ENCODE data around the gene IFT74.
A peak's percentile ranks its signal among the peaks of the same experiment; 100 is the strongest.
"Not testable (repeated sequence)": the region's sequence is repeated elsewhere in the genome, so short reads cannot be mapped to it uniquely, and the experiment has no call there.

The IFT74 gene

DNA sequence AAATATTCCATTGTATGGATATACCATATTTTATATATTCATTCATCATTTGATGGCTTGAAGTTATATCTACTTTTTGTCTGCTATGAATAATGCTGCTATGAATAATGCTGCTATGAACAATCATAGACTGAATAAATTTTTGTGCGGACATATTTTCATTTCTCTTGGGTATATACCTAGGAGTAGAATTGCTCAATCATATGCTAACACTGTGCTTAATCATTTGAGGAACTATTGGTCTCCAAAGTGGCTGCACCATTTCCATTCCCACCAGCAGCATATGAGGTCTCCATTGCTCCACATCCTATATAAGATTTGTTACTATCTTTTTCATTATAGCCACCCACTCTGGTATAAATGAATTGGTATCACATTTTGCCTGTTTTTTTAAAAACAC, 134.5 kb downstream of the IFT74 start:
- Histone ChIP-seq H3K36me3 (ENCODE audit: control insufficient read depth in 5 of 5, insufficient read depth in 5 of 5, low read length in 5 of 5) (no peaks in the 10 kb centered on the region), H3K27ac (ENCODE audit: low read depth, low read length) (no peak overlapping the region), H3K4me3 (ENCODE audit: low read depth in 1 of 5, low read length in 5 of 5) (no peak overlapping the region), H3K9me3 (ENCODE audit: control insufficient read depth in 5 of 5, low read length in 5 of 5) (no peaks in the 10 kb centered on the region), H3K4me1 (ENCODE audit: control insufficient read depth in 5 of 5, insufficient read depth in 5 of 5, low read length in 5 of 5) (peaks cover 0 to 2% (median 0%) of the 10 kb centered on the region in 5 donors), H3K9ac (ENCODE audit: low read length in 5 of 5) (no peak overlapping the region), H3K27me3 (ENCODE audit: control insufficient read depth in 5 of 5, insufficient read depth in 4 of 5, low read length in 5 of 5) (no peaks in the 10 kb centered on the region)

DNA sequence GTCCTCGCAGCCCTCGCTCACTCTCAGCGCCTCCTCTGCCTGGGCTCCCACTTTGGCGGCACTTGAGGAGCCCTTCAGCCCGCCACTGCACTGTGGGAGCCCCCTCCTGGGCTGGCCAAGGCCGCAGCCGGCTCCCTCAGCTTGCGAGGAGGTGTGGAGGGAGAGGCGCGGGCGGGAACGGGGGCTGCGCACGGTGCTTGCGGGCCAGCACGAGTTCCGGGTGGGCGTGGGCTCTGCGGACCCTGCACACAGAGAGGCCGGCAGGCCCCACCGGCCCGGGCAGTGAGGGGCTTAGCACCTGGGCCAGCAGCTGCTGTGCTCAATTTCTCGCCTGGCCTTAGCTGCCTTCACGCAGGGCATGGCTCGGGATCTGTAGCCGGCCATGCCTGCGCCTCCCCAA, 136.3 kb downstream of the IFT74 start:
- H3K27me3 ChIP-seq (ENCODE audit: control insufficient read depth in 5 of 5, insufficient read depth in 4 of 5, low read length in 5 of 5); H3K9me3 ChIP-seq (ENCODE audit: control insufficient read depth in 5 of 5, low read length in 5 of 5); H3K4me3 ChIP-seq (ENCODE audit: low read depth in 1 of 5, low read length in 5 of 5); H3K4me1 ChIP-seq (ENCODE audit: control insufficient read depth in 5 of 5, insufficient read depth in 5 of 5, low read length in 5 of 5); H3K27ac ChIP-seq (ENCODE audit: low read depth, low read length); H3K36me3 ChIP-seq (ENCODE audit: control insufficient read depth in 5 of 5, insufficient read depth in 5 of 5, low read length in 5 of 5); H3K9ac ChIP-seq (ENCODE audit: low read length in 5 of 5): not testable (repeated sequence)

DNA sequence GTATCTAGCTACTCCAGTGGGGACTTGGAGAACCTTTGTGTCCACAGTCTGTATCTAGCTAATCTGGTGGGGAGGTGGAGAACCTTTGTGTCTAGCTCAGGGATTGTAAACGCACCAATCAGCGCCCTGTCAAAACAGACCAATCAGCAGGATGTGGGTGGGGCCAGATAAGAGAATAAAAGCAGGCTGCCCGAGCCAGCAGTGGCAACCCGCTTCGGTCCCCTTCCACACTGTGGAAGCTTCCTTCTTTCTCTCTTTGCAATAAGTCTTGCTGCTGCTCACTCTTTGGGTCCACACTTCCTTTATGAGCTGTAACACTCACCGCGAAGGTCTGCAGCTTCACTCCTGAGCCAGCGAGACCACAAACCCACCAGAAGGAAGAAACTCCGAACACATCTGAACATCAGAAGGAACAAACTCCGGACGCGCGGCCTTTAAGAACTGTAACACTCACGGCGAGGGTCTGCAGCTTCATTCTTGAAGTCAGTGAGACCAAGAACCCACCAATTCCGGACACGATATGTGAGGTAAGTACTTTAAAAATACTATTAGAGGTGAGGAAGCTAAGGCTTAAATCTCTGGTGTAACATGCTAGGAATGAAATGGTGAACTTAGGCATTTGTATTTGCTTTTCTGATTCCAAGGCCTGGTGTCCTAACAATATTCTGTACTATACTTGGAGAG, 137.3 kb downstream of the IFT74 start:
- not testable (repeated sequence) for H3K9me3 ChIP-seq (ENCODE audit: control insufficient read depth in 5 of 5, low read length in 5 of 5); H3K4me3 ChIP-seq (ENCODE audit: low read depth in 1 of 5, low read length in 5 of 5); H3K9ac ChIP-seq (ENCODE audit: low read length in 5 of 5); H3K4me1 ChIP-seq (ENCODE audit: control insufficient read depth in 5 of 5, insufficient read depth in 5 of 5, low read length in 5 of 5); H3K27me3 ChIP-seq (ENCODE audit: control insufficient read depth in 5 of 5, insufficient read depth in 4 of 5, low read length in 5 of 5); H3K27ac ChIP-seq (ENCODE audit: low read depth, low read length); H3K36me3 ChIP-seq (ENCODE audit: control insufficient read depth in 5 of 5, insufficient read depth in 5 of 5, low read length in 5 of 5)

DNA sequence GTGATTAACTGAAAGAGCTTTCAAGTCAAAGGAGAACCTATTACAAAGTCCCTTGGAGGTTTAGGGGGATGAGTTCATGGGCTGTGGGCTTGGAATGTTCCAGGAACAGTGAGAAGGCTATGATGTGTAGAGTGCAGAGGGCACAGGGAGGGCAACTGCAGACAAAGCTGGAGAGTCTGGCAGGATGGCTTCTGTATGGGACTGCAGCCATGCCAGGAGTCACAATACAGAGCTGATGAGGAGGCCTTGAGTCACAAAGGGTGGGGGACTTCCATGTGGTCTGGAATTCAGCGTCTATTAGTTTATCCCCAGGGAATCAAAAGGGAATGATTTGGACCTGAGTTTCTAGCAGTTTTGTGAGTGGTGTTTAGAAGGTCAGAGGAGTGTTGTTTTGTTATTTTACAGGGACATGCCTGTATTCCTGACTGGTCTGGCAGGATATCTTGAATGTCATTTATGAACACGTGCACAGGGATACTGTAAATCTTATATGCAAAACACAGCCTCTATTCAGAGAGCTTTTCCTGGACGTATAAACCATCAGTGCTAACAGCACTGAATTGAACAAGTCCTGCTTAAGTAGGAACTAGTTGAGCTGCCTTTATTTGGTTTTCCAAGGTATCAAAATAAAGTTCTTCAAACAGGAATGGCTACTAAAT, 138.6 kb downstream of the IFT74 start:
- no peaks in the 10 kb centered on the region for H3K36me3 ChIP-seq (ENCODE audit: control insufficient read depth in 5 of 5, insufficient read depth in 5 of 5, low read length in 5 of 5)
- no peak overlapping the region for H3K9ac ChIP-seq (ENCODE audit: low read length in 5 of 5)
- H3K4me3 ChIP-seq (ENCODE audit: low read depth in 1 of 5, low read length in 5 of 5), result no peak overlapping the region
- H3K27ac ChIP-seq (ENCODE audit: low read depth, low read length), result no peak overlapping the region
- peaks cover 0 to 2% (median 0%) of the 10 kb centered on the region in 5 donors for H3K4me1 ChIP-seq (ENCODE audit: control insufficient read depth in 5 of 5, insufficient read depth in 5 of 5, low read length in 5 of 5)
- H3K27me3 ChIP-seq (ENCODE audit: control insufficient read depth in 5 of 5, insufficient read depth in 4 of 5, low read length in 5 of 5), result no peaks in the 10 kb centered on the region
- H3K9me3 ChIP-seq (ENCODE audit: control insufficient read depth in 5 of 5, low read length in 5 of 5), result no peaks in the 10 kb centered on the region

DNA sequence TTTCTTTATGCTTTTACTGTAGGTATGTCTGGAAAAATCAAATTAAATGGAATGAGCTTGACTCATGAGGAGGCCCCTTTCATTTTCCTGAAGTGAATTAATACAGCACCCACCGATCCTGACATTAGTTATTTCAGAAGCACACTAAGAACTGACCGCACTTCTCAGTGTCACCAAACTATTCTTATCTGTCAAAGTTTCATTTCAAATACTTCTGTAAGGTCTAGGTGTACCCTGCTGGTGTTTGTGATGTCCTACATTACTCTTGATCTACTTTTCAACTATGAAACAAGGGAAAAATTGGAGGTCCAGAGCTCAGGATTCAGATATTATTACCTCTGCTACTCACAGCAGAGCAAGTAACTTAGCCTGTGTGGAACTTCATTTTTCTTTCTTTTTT, 151.0 kb downstream of the IFT74 start:
- Histone ChIP-seq H3K27ac (ENCODE audit: low read depth, low read length) (no peak overlapping the region), H3K27me3 (ENCODE audit: control insufficient read depth in 5 of 5, insufficient read depth in 4 of 5, low read length in 5 of 5) (no peaks in the 10 kb centered on the region), H3K9me3 (ENCODE audit: control insufficient read depth in 5 of 5, low read length in 5 of 5) (peaks cover 0 to under 1% (median 0%) of the 10 kb centered on the region in 5 donors), H3K36me3 (ENCODE audit: control insufficient read depth in 5 of 5, insufficient read depth in 5 of 5, low read length in 5 of 5) (no peaks in the 10 kb centered on the region), H3K9ac (ENCODE audit: low read length in 5 of 5) (no peak overlapping the region), H3K4me3 (ENCODE audit: low read depth in 1 of 5, low read length in 5 of 5) (no peak overlapping the region), H3K4me1 (ENCODE audit: control insufficient read depth in 5 of 5, insufficient read depth in 5 of 5, low read length in 5 of 5) (peaks cover 0 to 11% (median 7%) of the 10 kb centered on the region in 5 donors)

DNA sequence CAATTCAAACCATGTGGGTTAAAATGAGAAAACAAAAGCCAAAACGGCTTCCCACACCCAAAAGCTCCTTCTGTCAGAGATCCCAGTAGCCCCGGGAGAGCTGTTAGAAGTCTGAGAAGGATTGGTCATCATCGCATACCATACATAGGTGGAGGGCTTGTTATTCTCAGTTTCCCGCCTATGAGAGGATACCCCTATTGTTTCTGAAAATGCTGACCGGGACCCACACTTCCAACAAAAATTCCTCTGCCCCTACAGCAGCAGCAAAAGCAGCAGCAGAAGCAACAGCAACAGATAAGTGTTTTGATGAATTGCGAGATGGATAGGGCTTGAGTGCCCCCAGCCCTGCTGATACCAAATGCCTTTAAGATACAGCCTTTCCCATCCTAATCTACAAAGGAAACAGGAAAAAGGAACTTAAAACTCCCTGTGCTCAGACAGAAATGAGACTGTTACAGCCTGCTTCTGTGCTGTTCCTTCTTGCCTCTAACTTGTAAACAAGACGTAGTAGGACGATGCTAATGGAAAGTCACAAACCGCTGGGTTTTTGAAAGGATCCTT, 152.8 kb downstream of the IFT74 start, which contains the start of gene TEK:
Gene TEK (plus strand): TSS at position 245 of the 561 bp plus-strand sequence. CDS start 366 bp downstream, outside the sequence.
- peak within 1 kb of the TSS; percentile 69 for H3K27ac ChIP-seq (ENCODE audit: low read depth, low read length)

DNA sequence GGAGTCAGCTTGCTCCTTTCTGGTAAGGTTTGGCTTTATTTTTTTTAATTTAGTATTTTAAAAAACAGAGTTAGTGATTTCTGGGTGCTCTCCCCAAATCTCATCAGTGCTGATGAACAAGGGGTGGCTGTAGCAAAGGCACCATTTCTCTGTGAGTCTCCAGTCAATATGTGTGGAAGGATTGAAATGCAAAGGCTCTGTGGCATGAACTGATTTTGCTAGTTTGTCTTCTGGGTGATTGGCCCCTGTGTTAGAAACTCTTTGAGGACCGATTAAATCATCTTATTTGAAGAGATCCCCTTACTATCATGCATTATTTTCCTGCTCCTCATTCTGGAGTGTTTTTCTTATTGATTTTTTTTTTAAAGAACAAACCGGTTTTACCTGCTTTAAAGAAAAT, 153.4 kb downstream of the IFT74 start:
- Histone ChIP-seq H3K4me3 (ENCODE audit: low read depth in 1 of 5, low read length in 5 of 5) (peak overlapping the region; percentile 48 to 78 (median 57)), H3K27ac (ENCODE audit: low read depth, low read length) (peak overlapping the region; percentile 69), H3K9ac (ENCODE audit: low read length in 5 of 5) (peak overlapping the region in 4 of 5 donors; percentile 6 to 91 (median 58)), H3K27me3 (ENCODE audit: control insufficient read depth in 5 of 5, insufficient read depth in 4 of 5, low read length in 5 of 5) (no peaks in the 10 kb centered on the region), H3K9me3 (ENCODE audit: control insufficient read depth in 5 of 5, low read length in 5 of 5) (no peaks in the 10 kb centered on the region), H3K4me1 (ENCODE audit: control insufficient read depth in 5 of 5, insufficient read depth in 5 of 5, low read length in 5 of 5) (peaks cover 0 to 11% (median 7%) of the 10 kb centered on the region in 5 donors), H3K36me3 (ENCODE audit: control insufficient read depth in 5 of 5, insufficient read depth in 5 of 5, low read length in 5 of 5) (no peaks in the 10 kb centered on the region)

More for the DNA sequence above, 152.8 kb downstream of the IFT74 start, which contains the start of gene TEK:
- Histone ChIP-seq H3K36me3 (ENCODE audit: control insufficient read depth in 5 of 5, insufficient read depth in 5 of 5, low read length in 5 of 5) (no peaks in the 10 kb centered on the region), H3K9ac (ENCODE audit: low read length in 5 of 5) (peak within 1 kb of the TSS in 4 of 5 donors; percentile 36 to 91 (median 58)), H3K4me1 (ENCODE audit: control insufficient read depth in 5 of 5, insufficient read depth in 5 of 5, low read length in 5 of 5) (peaks cover 0 to 11% (median 7%) of the 10 kb centered on the region in 5 donors), H3K9me3 (ENCODE audit: control insufficient read depth in 5 of 5, low read length in 5 of 5) (no peaks in the 10 kb centered on the region), H3K4me3 (ENCODE audit: low read depth in 1 of 5, low read length in 5 of 5) (peak within 1 kb of the TSS; percentile 48 to 78 (median 57)), H3K27me3 (ENCODE audit: control insufficient read depth in 5 of 5, insufficient read depth in 4 of 5, low read length in 5 of 5) (no peaks in the 10 kb centered on the region)

DNA sequence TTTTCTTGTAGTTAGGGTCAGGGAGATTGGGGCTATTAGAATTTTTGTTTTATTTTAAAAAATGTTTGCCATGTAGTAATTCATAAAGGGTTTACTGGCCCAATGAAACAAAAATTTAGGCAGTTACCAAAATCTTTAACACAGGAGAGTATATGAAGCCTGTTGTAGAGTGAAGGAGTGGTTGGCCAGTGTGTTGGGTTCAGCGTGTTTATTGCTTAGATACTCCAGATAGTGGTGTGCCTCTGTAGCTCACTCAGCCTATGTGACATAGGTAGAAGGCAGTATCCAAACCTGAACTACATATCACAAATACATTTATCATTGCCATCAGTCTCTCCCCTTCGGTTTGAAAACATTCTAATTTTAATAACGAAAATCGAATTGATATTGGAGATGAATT, 154.0 kb downstream of the IFT74 start:
- Histone ChIP-seq H3K9me3 (ENCODE audit: control insufficient read depth in 5 of 5, low read length in 5 of 5) (no peaks in the 10 kb centered on the region), H3K36me3 (ENCODE audit: control insufficient read depth in 5 of 5, insufficient read depth in 5 of 5, low read length in 5 of 5) (no peaks in the 10 kb centered on the region), H3K4me1 (ENCODE audit: control insufficient read depth in 5 of 5, insufficient read depth in 5 of 5, low read length in 5 of 5) (peaks cover 0 to 11% (median 7%) of the 10 kb centered on the region in 5 donors), H3K9ac (ENCODE audit: low read length in 5 of 5) (peak overlapping the region in 3 of 5 donors; percentile 3 to 66 (median 50)), H3K27me3 (ENCODE audit: control insufficient read depth in 5 of 5, insufficient read depth in 4 of 5, low read length in 5 of 5) (no peaks in the 10 kb centered on the region), H3K27ac (ENCODE audit: low read depth, low read length) (peak overlapping the region; percentile 69), H3K4me3 (ENCODE audit: low read depth in 1 of 5, low read length in 5 of 5) (peak overlapping the region in 3 of 5 donors; percentile 51 to 78 (median 62))

DNA sequence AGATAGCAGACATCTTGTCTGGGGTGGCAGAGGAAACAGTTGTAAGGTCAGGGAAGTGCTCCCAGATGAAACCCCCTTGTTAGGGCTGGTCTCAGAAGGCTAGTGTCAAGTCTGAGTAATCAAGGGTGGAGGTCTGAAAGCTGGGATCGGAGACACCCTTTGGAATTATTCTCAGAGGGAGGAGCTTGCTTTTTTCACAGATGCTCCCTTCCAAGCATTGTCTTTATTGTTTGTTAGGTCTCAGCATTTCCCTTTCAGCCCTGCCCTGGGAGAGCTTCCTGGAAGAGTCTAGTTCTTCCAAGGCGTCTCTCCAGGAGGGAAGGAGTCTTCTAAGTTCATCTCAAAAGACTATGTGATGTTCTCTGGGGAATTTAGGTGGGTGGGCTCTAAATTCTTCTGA, 156.0 kb downstream of the IFT74 start:
- peak overlapping the region in 1 of 5 donors; percentile 3 for H3K4me3 ChIP-seq (ENCODE audit: low read depth in 1 of 5, low read length in 5 of 5)
- H3K27me3 ChIP-seq (ENCODE audit: control insufficient read depth in 5 of 5, insufficient read depth in 4 of 5, low read length in 5 of 5), result no peaks in the 10 kb centered on the region
- H3K9ac ChIP-seq (ENCODE audit: low read length in 5 of 5), result no peak overlapping the region
- peaks cover 0 to 11% (median 11%) of the 10 kb centered on the region in 5 donors for H3K4me1 ChIP-seq (ENCODE audit: control insufficient read depth in 5 of 5, insufficient read depth in 5 of 5, low read length in 5 of 5)
- H3K9me3 ChIP-seq (ENCODE audit: control insufficient read depth in 5 of 5, low read length in 5 of 5), result no peaks in the 10 kb centered on the region
- peak overlapping the region; percentile 69 for H3K27ac ChIP-seq (ENCODE audit: low read depth, low read length)
- no peaks in the 10 kb centered on the region for H3K36me3 ChIP-seq (ENCODE audit: control insufficient read depth in 5 of 5, insufficient read depth in 5 of 5, low read length in 5 of 5)
